ENCODE results near the gene CDK16. TPM values are rescaled to one million over a fixed set of nuclear protein-coding genes. Genes with fewer than 3 reads are reported as not detected.

Gene CDK16
- polyA plus RNA-seq, 1 donor from 2014 or later: 99.0 TPM

GRCh38 chrX:47206316-47206715 lies 12.2 kb upstream of the CDK16 start:
- no peak overlapping the region for H3K4me3 ChIP-seq (ENCODE audit: low read length)
- H3K27me3 ChIP-seq (ENCODE audit: insufficient read depth, low read depth, low read length): no peaks in the 10 kb centered on the region
- H3F3A ChIP-seq (ENCODE audit: insufficient read depth, low read length, poor library complexity, severe bottlenecking): no peaks in the 10 kb centered on the region
- H3K79me2 ChIP-seq (replicated peaks; ENCODE audit: insufficient read depth, low read length): no peaks in the 10 kb centered on the region
- no peaks in the 10 kb centered on the region for H3K9me3 ChIP-seq (ENCODE audit: low read length)
- H3K9me2 ChIP-seq (ENCODE audit: insufficient read depth, low read length): no peaks in the 10 kb centered on the region
- H3K4me2 ChIP-seq (ENCODE audit: low read length): no peak overlapping the region
- H2AFZ ChIP-seq (ENCODE audit: low read depth, low read length): no peak overlapping the region
- H3K9ac ChIP-seq (ENCODE audit: low read length): no peak overlapping the region
- TF ChIP-seq, protein P1, sequence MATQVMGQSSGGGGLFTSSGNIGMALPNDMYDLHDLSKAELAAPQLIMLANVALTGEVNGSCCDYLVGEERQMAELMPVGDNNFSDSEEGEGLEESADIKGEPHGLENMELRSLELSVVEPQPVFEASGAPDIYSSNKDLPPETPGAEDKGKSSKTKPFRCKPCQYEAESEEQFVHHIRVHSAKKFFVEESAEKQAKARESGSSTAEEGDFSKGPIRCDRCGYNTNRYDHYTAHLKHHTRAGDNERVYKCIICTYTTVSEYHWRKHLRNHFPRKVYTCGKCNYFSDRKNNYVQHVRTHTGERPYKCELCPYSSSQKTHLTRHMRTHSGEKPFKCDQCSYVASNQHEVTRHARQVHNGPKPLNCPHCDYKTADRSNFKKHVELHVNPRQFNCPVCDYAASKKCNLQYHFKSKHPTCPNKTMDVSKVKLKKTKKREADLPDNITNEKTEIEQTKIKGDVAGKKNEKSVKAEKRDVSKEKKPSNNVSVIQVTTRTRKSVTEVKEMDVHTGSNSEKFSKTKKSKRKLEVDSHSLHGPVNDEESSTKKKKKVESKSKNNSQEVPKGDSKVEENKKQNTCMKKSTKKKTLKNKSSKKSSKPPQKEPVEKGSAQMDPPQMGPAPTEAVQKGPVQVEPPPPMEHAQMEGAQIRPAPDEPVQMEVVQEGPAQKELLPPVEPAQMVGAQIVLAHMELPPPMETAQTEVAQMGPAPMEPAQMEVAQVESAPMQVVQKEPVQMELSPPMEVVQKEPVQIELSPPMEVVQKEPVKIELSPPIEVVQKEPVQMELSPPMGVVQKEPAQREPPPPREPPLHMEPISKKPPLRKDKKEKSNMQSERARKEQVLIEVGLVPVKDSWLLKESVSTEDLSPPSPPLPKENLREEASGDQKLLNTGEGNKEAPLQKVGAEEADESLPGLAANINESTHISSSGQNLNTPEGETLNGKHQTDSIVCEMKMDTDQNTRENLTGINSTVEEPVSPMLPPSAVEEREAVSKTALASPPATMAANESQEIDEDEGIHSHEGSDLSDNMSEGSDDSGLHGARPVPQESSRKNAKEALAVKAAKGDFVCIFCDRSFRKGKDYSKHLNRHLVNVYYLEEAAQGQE (IDR thresholded peaks at IDR 0.05; ENCODE audit: borderline replicate concordance): no peak
- TF ChIP-seq RAD21 (conservative IDR thresholded peaks at IDR 0.05) (no peak), EZH2 (IDR thresholded peaks at IDR 0.05; ENCODE audit: borderline replicate concordance, insufficient read depth, low read length, poor library complexity, severe bottlenecking) (no peak), SMC3 (conservative IDR thresholded peaks at IDR 0.05; ENCODE audit: poor library complexity) (no peak), TAF1 (IDR thresholded peaks at IDR 0.05; ENCODE audit: low read depth) (no peak), EP300 (conservative IDR thresholded peaks at IDR 0.05; ENCODE audit: poor library complexity, severe bottlenecking) (no peak), POLR2AphosphoS5 (IDR thresholded peaks at IDR 0.05) (no peak), MXI1 (conservative IDR thresholded peaks at IDR 0.05; ENCODE audit: poor library complexity, severe bottlenecking) (no peak)
- TF ChIP-seq, protein P2, sequence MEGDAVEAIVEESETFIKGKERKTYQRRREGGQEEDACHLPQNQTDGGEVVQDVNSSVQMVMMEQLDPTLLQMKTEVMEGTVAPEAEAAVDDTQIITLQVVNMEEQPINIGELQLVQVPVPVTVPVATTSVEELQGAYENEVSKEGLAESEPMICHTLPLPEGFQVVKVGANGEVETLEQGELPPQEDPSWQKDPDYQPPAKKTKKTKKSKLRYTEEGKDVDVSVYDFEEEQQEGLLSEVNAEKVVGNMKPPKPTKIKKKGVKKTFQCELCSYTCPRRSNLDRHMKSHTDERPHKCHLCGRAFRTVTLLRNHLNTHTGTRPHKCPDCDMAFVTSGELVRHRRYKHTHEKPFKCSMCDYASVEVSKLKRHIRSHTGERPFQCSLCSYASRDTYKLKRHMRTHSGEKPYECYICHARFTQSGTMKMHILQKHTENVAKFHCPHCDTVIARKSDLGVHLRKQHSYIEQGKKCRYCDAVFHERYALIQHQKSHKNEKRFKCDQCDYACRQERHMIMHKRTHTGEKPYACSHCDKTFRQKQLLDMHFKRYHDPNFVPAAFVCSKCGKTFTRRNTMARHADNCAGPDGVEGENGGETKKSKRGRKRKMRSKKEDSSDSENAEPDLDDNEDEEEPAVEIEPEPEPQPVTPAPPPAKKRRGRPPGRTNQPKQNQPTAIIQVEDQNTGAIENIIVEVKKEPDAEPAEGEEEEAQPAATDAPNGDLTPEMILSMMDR (IDR thresholded peaks at IDR 0.05; ENCODE audit: poor library complexity, severe bottlenecking): no peak
- no peak overlapping the region for H3K27ac ChIP-seq (ENCODE audit: low read length)
- H4K20me1 ChIP-seq (ENCODE audit: insufficient read depth): no peaks in the 10 kb centered on the region
- H3K36me3 ChIP-seq (ENCODE audit: insufficient read depth, low read length): no peaks in the 10 kb centered on the region

DNA sequence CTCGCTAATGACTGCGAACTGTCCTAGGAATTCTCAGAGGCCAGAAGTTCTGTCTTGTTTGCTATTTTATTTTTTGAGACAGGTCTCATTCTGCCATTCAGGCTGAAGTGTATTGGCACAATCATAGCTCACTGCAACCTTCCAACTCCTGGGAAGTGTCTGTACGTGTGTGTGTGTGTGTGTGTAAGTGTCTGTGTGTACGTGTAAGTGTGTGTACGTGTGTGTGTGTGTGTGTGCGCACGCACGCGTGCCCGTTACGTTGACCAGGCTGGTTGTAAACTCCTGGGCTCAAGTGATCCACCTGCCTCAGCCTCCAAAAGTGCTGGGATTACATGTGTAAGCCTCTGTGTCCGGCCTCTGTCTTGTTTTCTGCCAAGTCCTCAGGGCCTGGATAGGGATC lies 10.4 kb upstream of the CDK16 start:
- Histone ChIP-seq H3K9ac (ENCODE audit: low read length) (no peak overlapping the region), H3K79me2 (replicated peaks; ENCODE audit: insufficient read depth, low read length) (no peaks in the 10 kb centered on the region), H3K4me3 (ENCODE audit: low read length) (no peak overlapping the region), H3K9me2 (ENCODE audit: insufficient read depth, low read length) (no peaks in the 10 kb centered on the region), H2AFZ (ENCODE audit: low read depth, low read length) (no peak overlapping the region), H3K27me3 (ENCODE audit: insufficient read depth, low read depth, low read length) (no peaks in the 10 kb centered on the region), H3K36me3 (ENCODE audit: insufficient read depth, low read length) (no peaks in the 10 kb centered on the region), H3K4me2 (ENCODE audit: low read length) (no peak overlapping the region), H4K20me1 (ENCODE audit: insufficient read depth) (no peaks in the 10 kb centered on the region), H3F3A (ENCODE audit: insufficient read depth, low read length, poor library complexity, severe bottlenecking) (no peaks in the 10 kb centered on the region), H3K9me3 (ENCODE audit: low read length) (no peaks in the 10 kb centered on the region), H3K27ac (ENCODE audit: low read length) (no peak overlapping the region)
- TF ChIP-seq MXI1 (conservative IDR thresholded peaks at IDR 0.05; ENCODE audit: poor library complexity, severe bottlenecking): no peak
- no peak for TF ChIP-seq TAF1 (IDR thresholded peaks at IDR 0.05; ENCODE audit: low read depth)
- TF ChIP-seq SMC3 (conservative IDR thresholded peaks at IDR 0.05; ENCODE audit: poor library complexity): no peak
- TF ChIP-seq, protein P1 (IDR thresholded peaks at IDR 0.05; ENCODE audit: borderline replicate concordance): no peak

All from neural cell (in vitro differentiated cells).